ENCODE measurements around the gene MYH8. TPM values are rescaled to one million over a fixed set of nuclear protein-coding genes. Genes with fewer than 3 reads are reported as not detected.

The MYH8 gene
- total and polyA plus RNA-seq, 2 of the 4 experiments (the other 2 are of a cell fraction), result not detected

DNA sequence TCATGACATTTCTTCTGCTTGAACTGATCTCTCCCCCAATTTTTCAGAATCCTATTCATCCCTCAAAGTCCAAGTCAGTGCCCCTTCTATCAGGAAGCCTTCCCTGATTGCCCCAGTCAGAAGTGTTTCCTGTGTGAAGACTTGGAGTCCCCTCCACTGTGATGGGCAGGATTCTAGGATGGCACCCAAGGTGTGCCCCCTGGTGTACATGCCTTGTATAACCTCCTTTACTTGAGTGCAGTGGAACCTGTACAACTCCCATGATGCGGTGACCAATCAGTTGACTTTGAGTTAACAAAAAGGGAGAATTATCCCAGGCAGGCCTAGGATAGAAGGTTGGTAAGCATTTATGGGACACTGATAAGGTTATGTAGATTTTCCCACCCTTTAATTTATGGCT, 72.3 kb downstream of the MYH8 start:
- CTCF ChIA-PET, result no interaction called here
- no peak overlapping the region for H4K5ac ChIP-seq (ENCODE audit: low read depth, low read length)
- H2AK9ac ChIP-seq (replicated peaks; ENCODE audit: low read depth, low read length, poor library complexity), result no peak overlapping the region
- H2AFZ ChIP-seq (replicated peaks; ENCODE audit: low read length, poor library complexity), result no peak overlapping the region
- dilution Hi-C loops (cut with HindIII; ENCODE audit: low sequenced_read_pairs, unreplicated experiment) (no loop called here), intact Hi-C loops (cut with micrococcal nuclease) (no loop called here), in situ Hi-C loops (cut with MboI; ENCODE audit: low sequenced_read_pairs) (no loop called here)
- H4K91ac ChIP-seq (ENCODE audit: insufficient read depth, low read depth, low read length), result no peak overlapping the region
- H2BK120ac ChIP-seq (ENCODE audit: low read depth, low read length), result no peak overlapping the region
- no peak overlapping the region for H3K4me3 ChIP-seq (ENCODE audit: insufficient read depth, low read depth, low read length)
- no peak for DNase-seq
- no peaks in the 10 kb centered on the region for H3K9me3 ChIP-seq (ENCODE audit: control insufficient read depth, insufficient read depth, low read length)
- TF ChIP-seq RAD21 (IDR thresholded peaks at IDR 0.05; ENCODE audit: low read length) (no peak), CHD1 (IDR thresholded peaks at IDR 0.05; ENCODE audit: low read depth, low read length) (no peak), CEBPB (IDR thresholded peaks at IDR 0.05; ENCODE audit: low read depth, low read length) (no peak)
- TF ChIP-seq, protein P1, sequence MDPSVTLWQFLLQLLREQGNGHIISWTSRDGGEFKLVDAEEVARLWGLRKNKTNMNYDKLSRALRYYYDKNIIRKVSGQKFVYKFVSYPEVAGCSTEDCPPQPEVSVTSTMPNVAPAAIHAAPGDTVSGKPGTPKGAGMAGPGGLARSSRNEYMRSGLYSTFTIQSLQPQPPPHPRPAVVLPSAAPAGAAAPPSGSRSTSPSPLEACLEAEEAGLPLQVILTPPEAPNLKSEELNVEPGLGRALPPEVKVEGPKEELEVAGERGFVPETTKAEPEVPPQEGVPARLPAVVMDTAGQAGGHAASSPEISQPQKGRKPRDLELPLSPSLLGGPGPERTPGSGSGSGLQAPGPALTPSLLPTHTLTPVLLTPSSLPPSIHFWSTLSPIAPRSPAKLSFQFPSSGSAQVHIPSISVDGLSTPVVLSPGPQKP (IDR thresholded peaks at IDR 0.05; ENCODE audit: borderline replicate concordance, low read depth, low read length), result no peak
- H3K18ac ChIP-seq (ENCODE audit: low read depth, low read length), result no peak overlapping the region
- H3K27ac ChIP-seq (ENCODE audit: insufficient read depth, low read length), result no peak overlapping the region
- no peak overlapping the region for H2AK5ac ChIP-seq (ENCODE audit: low read depth, low read length)
- H3K23ac ChIP-seq (ENCODE audit: low read depth, low read length), result no peak overlapping the region
- no peaks in the 10 kb centered on the region for H3K4me1 ChIP-seq (ENCODE audit: control insufficient read depth, insufficient read depth, low read length)
- no peaks in the 10 kb centered on the region for H3K36me3 ChIP-seq (ENCODE audit: control insufficient read depth, insufficient read depth, low read length)
- H3K14ac ChIP-seq (replicated peaks; ENCODE audit: low read depth, low read length), result no peak overlapping the region
- no peaks in the 10 kb centered on the region for H4K20me1 ChIP-seq (ENCODE audit: insufficient read depth, low read length)
- H2BK20ac ChIP-seq (ENCODE audit: low read depth, low read length), result no peak overlapping the region
- H3K56ac ChIP-seq (ENCODE audit: extremely low read depth, insufficient read depth, low read length), result no peak overlapping the region
- no peak overlapping the region for H2BK15ac ChIP-seq (ENCODE audit: low read depth, low read length)
- POLR2A ChIA-PET (ENCODE audit: unreplicated experiment), result no interaction called here
- H3K4me2 ChIP-seq (ENCODE audit: low read depth, low read length), result no peak overlapping the region
- H4K8ac ChIP-seq (ENCODE audit: low read depth in 2 of 2, low read length in 2 of 2), result no peak overlapping the region
- H3K9me1 ChIP-seq (ENCODE audit: insufficient read depth, low read length), result no peaks in the 10 kb centered on the region
- no peak for ATAC-seq (ENCODE audit: low read depth)
- H3K27me3 ChIP-seq (ENCODE audit: control insufficient read depth, insufficient read depth, low read length), result no peaks in the 10 kb centered on the region
- BruUV-seq (replicated peaks), result no TSS peak
- H3K4ac ChIP-seq (ENCODE audit: low read depth, low read length), result no peak overlapping the region
- H3K9ac ChIP-seq (ENCODE audit: low read depth, low read length), result no peak overlapping the region
- H2BK5ac ChIP-seq (ENCODE audit: low read depth, low read length, poor library complexity, severe bottlenecking), result no peak overlapping the region
- WGBS, 2 experiments (ENCODE audit: extremely low coverage in 2 of 2, insufficient read length in 1 of 2), result no CpG with 5 or more reads among the region's 1 CpG
- no peaks in the 10 kb centered on the region for H3K79me1 ChIP-seq (ENCODE audit: low read depth in 1 of 2, low read length in 2 of 2)
